Measurements from ENCODE around the gene ATXN2L.

- TF ChIP-seq TCF7L2 (IDR thresholded peaks at IDR 0.05; ENCODE audit: borderline replicate concordance, low read depth, low read length) = no peak
- TF ChIP-seq CTCF (tag by site-specific recombination; IDR thresholded peaks at IDR 0.05) = no peak
- TF ChIP-seq MZF1 (tag by site-specific recombination; IDR thresholded peaks at IDR 0.05; ENCODE audit: borderline replicate concordance) = no peak
- no peak for TF ChIP-seq YY1 (tag by site-specific recombination; IDR thresholded peaks at IDR 0.05)
Measured at GRCh38 chr16:28830531-28830930, 7.7 kb downstream of the ATXN2L start.
